Measurements from ENCODE around the gene DUOX2. TPM values are rescaled to one million over a fixed set of nuclear protein-coding genes. Genes with fewer than 3 reads are reported as not detected.

The DUOX2 gene
- total RNA-seq (2014; rRNA removed): not detected in 2 replicates
- polyA plus RNA-seq (2012): 0.01 TPM

DNA sequence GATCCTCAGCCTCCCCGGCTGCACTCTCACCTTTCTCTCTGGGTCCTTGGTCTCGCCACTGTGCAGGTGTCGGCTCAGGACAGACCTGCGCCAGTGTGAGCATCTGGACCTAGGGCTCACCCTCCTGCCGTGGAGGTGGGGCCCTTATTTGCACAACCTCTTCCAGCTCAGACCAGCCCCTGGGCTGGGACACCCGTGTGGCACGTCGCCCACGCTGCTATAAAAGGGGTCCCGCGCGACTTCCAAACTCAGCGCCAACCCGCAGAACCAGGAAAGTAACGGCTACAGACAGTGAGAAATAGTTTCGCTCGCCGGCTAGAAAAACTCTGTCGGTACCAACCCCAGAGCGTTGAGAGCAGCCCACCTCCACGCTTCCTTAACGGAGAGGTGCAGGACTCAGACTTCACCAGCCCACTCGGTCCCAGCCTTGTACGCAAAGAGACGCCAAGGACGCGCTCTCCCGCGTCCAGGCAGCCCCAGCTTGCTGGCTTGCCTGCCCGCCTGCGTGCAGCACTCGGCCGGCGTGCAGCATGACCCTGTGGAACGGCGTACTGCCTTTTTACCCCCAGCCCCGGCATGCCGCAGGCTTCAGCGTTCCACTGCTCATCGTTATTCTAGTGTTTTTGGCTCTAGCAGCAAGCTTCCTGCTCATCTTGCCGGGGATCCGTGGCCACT is at the start of gene DUOX2, which contains the start of gene DUOXA2:
Gene DUOX2, minus strand, starts transcription at position 97 of the 675 bp plus-strand sequence. CDS start 761 bp downstream, outside the sequence.
Gene DUOXA2, plus strand, starts transcription at position 251 of the 675 bp plus-strand sequence. Its CDS starts 280 bp downstream, at position 531.
- DNase-seq (ENCODE audit: low read depth): no peak

DNA sequence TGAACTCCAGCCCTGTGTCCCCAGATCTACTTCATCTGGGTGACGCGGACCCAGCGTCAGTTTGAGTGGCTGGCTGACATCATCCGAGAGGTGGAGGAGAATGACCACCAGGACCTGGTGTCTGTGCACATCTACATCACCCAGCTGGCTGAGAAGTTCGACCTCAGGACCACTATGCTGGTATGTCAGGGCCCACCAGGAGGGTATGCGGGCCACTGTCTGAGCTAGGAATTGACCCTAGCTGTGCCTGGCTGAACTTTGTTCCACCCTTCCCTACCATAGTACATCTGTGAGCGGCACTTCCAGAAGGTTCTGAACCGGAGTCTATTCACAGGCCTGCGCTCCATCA is 49.5 kb upstream of the DUOX2 start:
- DNase-seq (ENCODE audit: low read depth): no peak

DNA sequence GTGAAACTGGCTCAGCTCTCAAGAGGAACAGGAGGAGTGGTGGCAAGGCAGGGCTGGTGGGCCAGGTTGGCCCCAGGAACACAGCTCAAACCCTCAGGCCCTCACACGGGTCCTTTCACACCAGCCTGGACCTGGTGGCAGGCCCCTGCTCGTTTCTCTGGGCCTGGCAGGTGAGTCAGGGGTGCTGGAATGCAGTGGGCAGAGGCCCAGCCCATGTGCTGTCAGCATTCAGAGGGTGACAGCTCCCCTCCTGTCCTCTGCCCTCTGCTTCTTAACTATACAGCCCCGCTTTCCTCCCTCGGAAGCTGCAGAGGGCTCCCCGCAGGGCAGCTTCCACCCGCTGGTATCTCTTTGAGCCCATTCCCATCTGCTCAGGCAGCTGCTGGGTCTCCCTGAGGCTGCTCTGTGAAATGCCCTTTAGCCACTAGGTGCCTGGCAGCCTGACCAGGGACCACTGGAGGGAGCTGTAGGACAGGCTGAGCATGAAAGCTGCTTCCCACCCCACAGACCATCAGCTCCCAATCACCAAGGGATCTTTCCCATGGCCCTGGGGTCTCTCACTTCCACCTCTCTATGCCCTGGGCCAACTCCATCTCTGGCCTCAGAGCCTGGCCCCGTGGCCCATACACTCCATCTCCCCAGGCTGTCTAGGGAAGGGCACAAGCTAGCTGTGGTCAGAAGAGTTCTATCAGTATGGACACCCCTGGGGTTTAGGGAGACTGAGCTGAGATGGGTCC is 49.0 kb upstream of the DUOX2 start:
- DNase-seq (ENCODE audit: low read depth): peak; percentile 84

GRCh38 chr15:45161666-45162065 is 47.7 kb upstream of the DUOX2 start:
- no peak for DNase-seq (ENCODE audit: low read depth)

GRCh38 chr15:45157974-45158373 is 44.0 kb upstream of the DUOX2 start:
- peak; percentile 77 for DNase-seq (ENCODE audit: low read depth)

- peak; percentile 50 for DNase-seq (ENCODE audit: low read depth)
Measured at GRCh38 chr15:45156744-45157455, 42.9 kb upstream of the DUOX2 start.

- no peak for DNase-seq (ENCODE audit: low read depth)
Measured at GRCh38 chr15:45155739-45156138, 41.8 kb upstream of the DUOX2 start.

DNA sequence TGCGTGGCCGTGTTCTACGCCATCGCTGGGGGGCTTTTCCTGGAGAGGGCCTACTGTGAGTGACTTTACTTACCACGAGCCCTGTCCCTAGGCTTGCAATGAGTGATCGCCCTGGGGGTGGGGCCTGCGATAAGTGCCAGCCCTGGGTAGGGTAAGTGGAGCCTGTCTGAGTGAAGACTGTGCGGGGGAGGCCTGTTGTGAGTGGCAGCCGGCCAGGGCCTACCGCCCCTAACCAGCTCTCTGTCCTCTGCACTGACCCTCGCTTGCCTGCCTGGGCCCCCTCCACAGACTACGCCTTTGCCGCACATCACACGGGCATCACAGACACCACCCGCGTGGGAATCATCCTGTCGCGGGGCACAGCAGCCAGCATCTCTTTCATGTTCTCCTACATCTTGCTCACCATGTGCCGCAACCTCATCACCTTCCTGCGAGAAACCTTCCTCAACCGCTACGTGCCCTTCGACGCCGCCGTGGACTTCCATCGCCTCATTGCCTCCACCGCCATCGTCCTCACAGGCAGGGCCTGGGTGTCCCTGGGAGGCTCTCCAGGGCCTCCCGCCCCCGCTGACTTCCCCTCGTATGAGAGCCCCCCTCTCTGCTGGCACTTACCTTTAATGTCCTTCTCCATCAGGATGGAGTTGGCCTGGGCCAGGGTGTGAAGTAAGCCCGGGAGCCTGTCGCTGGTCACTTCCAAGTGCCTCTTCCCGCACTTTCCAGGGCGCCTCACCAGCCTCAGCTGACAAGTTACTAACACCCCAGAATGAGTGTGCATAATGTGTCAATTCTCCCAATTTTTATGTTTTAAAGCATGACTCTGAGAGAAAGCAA is 38.2 kb upstream of the DUOX2 start:
- DNase-seq (ENCODE audit: low read depth): no peak

DNA sequence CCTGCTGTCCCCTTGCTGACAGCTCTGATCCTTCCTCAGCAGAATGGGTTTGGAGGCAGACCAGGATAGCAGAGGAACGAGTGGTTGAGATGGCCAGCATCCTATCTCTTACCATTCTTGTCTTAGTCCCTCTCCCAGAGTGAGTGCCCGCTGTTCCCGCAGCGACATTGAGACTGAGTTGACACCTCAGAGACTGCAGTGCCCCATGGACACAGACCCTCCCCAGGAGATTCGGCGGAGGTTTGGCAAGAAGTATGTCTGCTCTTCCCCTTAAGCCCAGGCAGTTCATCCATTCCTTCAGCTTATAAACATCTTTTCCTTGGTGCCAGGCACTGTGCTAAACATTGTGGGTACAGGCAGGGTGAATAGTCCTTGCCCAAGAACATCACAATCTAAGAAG is 37.0 kb upstream of the DUOX2 start:
- no peak for DNase-seq (ENCODE audit: low read depth)

- no peak for DNase-seq (ENCODE audit: low read depth)
Measured at GRCh38 chr15:45150481-45150880, 36.5 kb upstream of the DUOX2 start.

- DNase-seq (ENCODE audit: low read depth): no peak
Measured at GRCh38 chr15:45149060-45149459, 35.1 kb upstream of the DUOX2 start.

DNA sequence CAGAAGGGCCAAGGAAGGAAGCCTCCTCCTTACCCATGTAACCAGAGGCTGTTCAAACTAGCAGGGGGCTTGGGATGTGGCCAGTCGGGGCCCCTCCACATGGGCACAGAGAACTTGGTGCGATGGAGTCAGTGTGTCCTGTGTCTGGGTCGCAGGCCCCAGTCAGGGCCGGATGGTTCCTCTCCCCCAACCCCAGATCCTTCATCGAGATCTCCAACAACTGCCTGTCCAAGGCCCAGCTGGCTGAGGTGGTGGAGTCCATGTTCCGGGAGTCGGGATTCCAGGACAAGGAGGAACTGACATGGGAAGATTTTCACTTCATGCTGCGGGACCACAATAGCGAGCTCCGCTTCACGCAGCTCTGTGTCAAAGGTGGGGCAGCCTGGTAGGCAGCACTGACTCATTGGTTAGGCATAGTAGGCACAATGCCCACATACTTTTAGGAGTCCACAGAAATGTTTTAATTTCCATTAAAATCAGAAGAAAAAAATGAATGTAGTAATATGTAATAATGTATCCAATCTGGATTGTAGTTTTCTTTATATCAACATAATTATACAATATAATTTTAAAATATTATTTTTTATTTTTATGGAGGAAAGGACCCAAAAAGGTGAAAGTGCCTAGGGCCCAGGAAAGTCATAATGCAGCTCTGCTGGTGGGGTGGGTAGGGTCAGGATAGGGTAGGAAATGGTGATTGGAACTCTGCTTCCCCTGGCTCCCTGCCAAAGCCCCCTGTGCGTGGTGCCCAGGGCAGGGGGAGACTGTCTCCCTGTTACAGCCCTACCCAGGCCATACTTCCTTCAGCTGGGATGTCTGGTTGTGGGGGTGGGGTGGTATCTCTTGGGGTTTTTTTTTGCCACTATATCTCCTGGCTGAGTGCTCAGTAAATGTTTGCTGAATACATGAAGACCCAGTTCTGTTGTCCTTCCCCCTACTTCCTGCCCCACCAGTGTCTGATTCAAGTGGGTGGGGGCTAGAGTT is 34.4 kb upstream of the DUOX2 start:
- no peak for DNase-seq (ENCODE audit: low read depth)

DNA sequence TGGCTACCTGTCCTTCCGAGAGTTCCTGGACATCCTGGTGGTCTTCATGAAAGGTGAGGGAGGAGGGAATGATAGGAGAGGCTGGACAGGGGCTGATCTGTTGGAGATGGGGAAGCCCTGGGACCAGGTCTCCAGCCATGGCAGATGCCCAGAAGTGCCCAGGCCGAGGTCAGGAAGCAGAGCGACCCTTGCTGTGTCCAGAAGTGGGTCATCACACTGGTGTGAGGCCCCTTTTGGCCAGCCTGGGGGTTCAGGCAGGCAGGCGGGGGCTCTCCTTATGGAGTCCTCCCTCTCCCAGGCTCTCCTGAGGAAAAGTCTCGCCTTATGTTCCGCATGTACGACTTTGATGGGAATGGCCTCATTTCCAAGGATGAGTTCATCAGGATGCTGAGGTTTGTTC is 33.6 kb upstream of the DUOX2 start:
- DNase-seq (ENCODE audit: low read depth): no peak

DNA sequence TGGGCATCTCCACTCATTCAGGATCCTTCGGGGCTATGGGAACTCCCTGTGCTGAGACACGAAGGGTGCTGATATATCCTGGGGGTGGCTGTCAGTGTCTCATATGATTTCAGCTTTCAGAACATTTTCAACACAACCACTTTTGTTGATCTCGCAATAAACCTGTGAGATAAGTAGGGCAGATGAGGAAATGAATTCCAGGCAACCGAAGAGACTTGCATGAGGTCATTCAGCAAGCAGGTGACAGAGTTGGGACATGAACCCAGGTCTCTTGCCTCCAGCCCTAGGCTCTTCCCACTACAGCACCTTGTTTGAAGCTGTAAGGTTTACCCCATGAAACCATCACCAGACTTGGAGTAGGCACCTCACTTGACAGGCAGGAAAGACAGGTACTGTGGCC is 32.4 kb upstream of the DUOX2 start:
- DNase-seq (ENCODE audit: low read depth): no peak

- no peak for DNase-seq (ENCODE audit: low read depth)
Measured at GRCh38 chr15:45144775-45145174, 30.8 kb upstream of the DUOX2 start.

GRCh38 chr15:45143946-45144345 is 30.0 kb upstream of the DUOX2 start:
- no peak for DNase-seq (ENCODE audit: low read depth)

- no peak for DNase-seq (ENCODE audit: low read depth)
Measured at GRCh38 chr15:45143056-45143455, 29.1 kb upstream of the DUOX2 start.

DNA sequence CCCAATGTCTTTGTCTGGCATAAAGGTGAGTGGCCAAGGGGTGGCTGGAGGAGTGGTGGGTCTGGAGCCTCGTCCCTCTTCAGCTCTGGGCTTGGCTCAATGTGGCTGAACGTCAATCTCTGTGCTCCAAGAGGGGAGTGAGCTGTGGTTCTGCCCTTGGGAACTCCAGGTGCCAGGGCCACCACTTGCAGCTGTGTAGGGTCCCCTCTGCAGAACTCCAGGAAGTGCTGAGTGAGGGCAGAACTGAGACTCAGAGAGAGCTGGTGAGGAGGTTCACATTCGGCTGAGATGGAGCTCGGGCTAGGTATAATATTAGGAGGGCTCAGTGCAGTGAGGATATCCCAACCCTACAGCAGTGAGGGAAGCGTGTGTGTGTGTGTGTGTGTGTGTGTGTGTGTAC is 27.4 kb upstream of the DUOX2 start:
- DNase-seq (ENCODE audit: low read depth): no peak

DNA sequence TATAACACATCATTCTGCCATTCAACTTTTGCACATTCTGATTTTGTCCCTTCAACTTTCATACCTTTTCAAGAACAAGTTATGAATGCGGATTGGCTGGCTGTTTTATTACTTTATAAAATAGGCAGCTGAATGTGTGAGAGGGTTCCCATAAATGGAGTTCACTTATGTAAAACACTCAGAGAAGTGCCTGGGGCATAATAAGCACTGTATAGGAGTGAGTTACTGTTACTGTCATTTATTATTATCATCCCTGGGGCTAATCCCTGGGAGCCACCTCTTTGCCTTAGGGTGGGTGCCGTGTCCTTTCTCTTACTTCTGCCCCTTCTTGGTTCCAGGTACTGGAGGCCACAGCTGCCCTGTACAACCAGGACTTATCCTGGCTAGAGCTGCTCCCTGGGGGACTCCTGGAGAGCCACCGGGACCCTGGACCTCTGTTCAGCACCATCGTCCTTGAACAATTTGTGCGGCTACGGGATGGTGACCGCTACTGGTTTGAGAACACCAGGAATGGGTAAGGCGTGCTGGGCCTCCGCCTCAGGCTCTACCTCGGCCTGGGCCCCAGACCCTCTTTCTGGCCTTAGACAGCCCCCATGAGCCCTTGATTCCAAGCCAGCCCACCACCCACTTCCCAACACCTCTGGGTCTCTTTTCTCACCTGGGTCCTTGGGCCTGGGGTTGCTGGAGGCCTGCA is 26.7 kb upstream of the DUOX2 start:
- DNase-seq (ENCODE audit: low read depth): no peak

- DNase-seq (ENCODE audit: low read depth): no peak
Measured at GRCh38 chr15:45139770-45140169, 25.8 kb upstream of the DUOX2 start.

All from LHCN-M2 (cell line).